ENCODE results near the gene RSPO3. TPM values are rescaled to one million over a fixed set of nuclear protein-coding genes. Genes with fewer than 3 reads are reported as not detected.
A peak's percentile ranks its signal among the peaks of the same experiment; 100 is the strongest.

RSPO3 gene
- total RNA-seq, 3 donors from 2014 or later (not counting 1 experiment from before 2014, with no cell fraction given): not detected

- Mint-ChIP-seq H3K4me3 (no peak overlapping the region), H3K27me3 (ENCODE audit: low read depth in 2 of 2) (peaks cover 30 to 35% of the 10 kb centered on the region in 2 donors), H3K27ac (no peak overlapping the region), H3K9me3 (peaks cover 0 to 3% of the 10 kb centered on the region in 2 donors), H3K4me1 (peaks cover 6 to 11% of the 10 kb centered on the region in 2 donors), H3K36me3 (peaks cover 6% of the 10 kb centered on the region)
- DNase-seq (no peak), ATAC-seq (no peak)
- intact Hi-C loops (cut with micrococcal nuclease): no loop called here
- Histone ChIP-seq H3K4me1 (ENCODE audit: control insufficient read depth, insufficient read depth, low read length) (peaks cover 5% of the 10 kb centered on the region), H3K4me3 (ENCODE audit: low read length) (no peak overlapping the region), H3K36me3 (ENCODE audit: control insufficient read depth, insufficient read depth, low read length) (no peaks in the 10 kb centered on the region), H3K27me3 (ENCODE audit: control insufficient read depth, insufficient read depth, low read length) (peaks cover 20% of the 10 kb centered on the region), H3K27ac (ENCODE audit: low read length) (no peak overlapping the region), H3K9me3 (ENCODE audit: control insufficient read depth, insufficient read depth, low read length) (no peaks in the 10 kb centered on the region)
- TF ChIP-seq CTCF (IDR thresholded peaks at IDR 0.05): no peak
- WGBS (ENCODE audit: insufficient coverage): 83% methylated on average over 1 of the region's 2 CpGs
Measured at GRCh38 chr6:127115084-127115655, 3.3 kb upstream of the RSPO3 start.

GRCh38 chr6:127115746-127116145 is 2.7 kb upstream of the RSPO3 start:
- DNase-seq (no peak), ATAC-seq (no peak)
- Mint-ChIP-seq H3K27me3 (ENCODE audit: low read depth in 2 of 2) (peaks cover 31 to 38% of the 10 kb centered on the region in 2 donors), H3K27ac (no peak overlapping the region), H3K9me3 (peaks cover 0 to 3% of the 10 kb centered on the region in 2 donors), H3K4me1 (peaks cover 6 to 11% of the 10 kb centered on the region in 2 donors), H3K36me3 (peaks cover 6% of the 10 kb centered on the region), H3K4me3 (no peak overlapping the region)
- H3K36me3 ChIP-seq (ENCODE audit: control insufficient read depth, insufficient read depth, low read length): no peaks in the 10 kb centered on the region
- peaks cover 23% of the 10 kb centered on the region for H3K27me3 ChIP-seq (ENCODE audit: control insufficient read depth, insufficient read depth, low read length)
- H3K9me3 ChIP-seq (ENCODE audit: control insufficient read depth, insufficient read depth, low read length): no peaks in the 10 kb centered on the region
- TF ChIP-seq CTCF (IDR thresholded peaks at IDR 0.05): no peak
- H3K27ac ChIP-seq (ENCODE audit: low read length): no peak overlapping the region
- peaks cover 5% of the 10 kb centered on the region for H3K4me1 ChIP-seq (ENCODE audit: control insufficient read depth, insufficient read depth, low read length)
- H3K4me3 ChIP-seq (ENCODE audit: low read length): no peak overlapping the region
- intact Hi-C loops (cut with micrococcal nuclease): no loop called here
- 90% methylated on average over 3 of the region's 3 CpGs for WGBS (ENCODE audit: insufficient coverage)

- DNase-seq (no peak), ATAC-seq (no peak)
- Mint-ChIP-seq H3K4me3 (peak overlapping the region; percentile 52), H3K27ac (no peak overlapping the region), H3K9me3 (no peaks in the 10 kb centered on the region), H3K4me1 (peaks cover 6 to 11% of the 10 kb centered on the region in 2 donors), H3K36me3 (peaks cover 6% of the 10 kb centered on the region), H3K27me3 (ENCODE audit: low read depth in 2 of 2) (peaks cover 45 to 53% of the 10 kb centered on the region in 2 donors)
- no peak for TF ChIP-seq CTCF (IDR thresholded peaks at IDR 0.05)
- Histone ChIP-seq H3K27me3 (ENCODE audit: control insufficient read depth, insufficient read depth, low read length) (peaks cover 34% of the 10 kb centered on the region), H3K9me3 (ENCODE audit: control insufficient read depth, insufficient read depth, low read length) (no peaks in the 10 kb centered on the region), H3K4me1 (ENCODE audit: control insufficient read depth, insufficient read depth, low read length) (peaks cover 5% of the 10 kb centered on the region), H3K36me3 (ENCODE audit: control insufficient read depth, insufficient read depth, low read length) (no peaks in the 10 kb centered on the region), H3K4me3 (ENCODE audit: low read length) (no peak overlapping the region), H3K27ac (ENCODE audit: low read length) (no peak overlapping the region)
- 2% methylated on average over 19 of the region's 19 CpGs for WGBS (ENCODE audit: insufficient coverage)
- intact Hi-C loops (cut with micrococcal nuclease): no loop called here
Measured at GRCh38 chr6:127117979-127118297, 533 bp upstream of the RSPO3 start.

Measured in natural killer cell (primary cell).